Measurements from ENCODE around the gene LTBP4. TPM values are rescaled to one million over a fixed set of nuclear protein-coding genes. Genes with fewer than 3 reads are reported as not detected.

The LTBP4 gene
- total and polyA plus RNA-seq, 2 of the 13 experiments (the other 11 are each of a cell fraction or from before 2014, with no cell fraction given), result 0.86 to 2.3 TPM

GRCh38 chr19:40603389-40604170 is 2.4 kb downstream of the LTBP4 start (continued):
- TF ChIP-seq EEA1 (CRISPR knock-in tag; IDR thresholded peaks at IDR 0.05; ENCODE audit: borderline replicate concordance), result no peak
- no peak for TF ChIP-seq CREB1 (IDR thresholded peaks at IDR 0.05)
- peak; percentile 79 for TF ChIP-seq CREB1 (CRISPR knock-in tag; IDR thresholded peaks at IDR 0.05)
- TF ChIP-seq ZIK1 (CRISPR knock-in tag; IDR thresholded peaks at IDR 0.05; ENCODE audit: borderline replicate concordance, low read depth), result 0 out of 2 replicates have a peak, but pooled peaks have one; percentile 39
- no peak for TF ChIP-seq MZF1 (CRISPR knock-in tag; IDR thresholded peaks at IDR 0.05; ENCODE audit: borderline replicate concordance)
- no peak for TF ChIP-seq DMTF1 (CRISPR knock-in tag; IDR thresholded peaks at IDR 0.05)
- no peak for TF ChIP-seq HCFC1 (IDR thresholded peaks at IDR 0.05; ENCODE audit: low read depth, low read length)
- TF ChIP-seq ZC3H13 (CRISPR knock-in tag; IDR thresholded peaks at IDR 0.05), result no peak; the same call in 1 of the 2 replicates
- no peak for TF ChIP-seq ATRX (CRISPR knock-in tag; IDR thresholded peaks at IDR 0.05; ENCODE audit: borderline replicate concordance)
- TF ChIP-seq BCL6 (CRISPR knock-in tag; IDR thresholded peaks at IDR 0.05), result peak; percentile 94
- peak; percentile 74; the same call in 1 of the 2 replicates for TF ChIP-seq SMAD1 (CRISPR knock-in tag; IDR thresholded peaks at IDR 0.05; ENCODE audit: borderline replicate concordance, low read depth)
- TF ChIP-seq, protein P1, sequence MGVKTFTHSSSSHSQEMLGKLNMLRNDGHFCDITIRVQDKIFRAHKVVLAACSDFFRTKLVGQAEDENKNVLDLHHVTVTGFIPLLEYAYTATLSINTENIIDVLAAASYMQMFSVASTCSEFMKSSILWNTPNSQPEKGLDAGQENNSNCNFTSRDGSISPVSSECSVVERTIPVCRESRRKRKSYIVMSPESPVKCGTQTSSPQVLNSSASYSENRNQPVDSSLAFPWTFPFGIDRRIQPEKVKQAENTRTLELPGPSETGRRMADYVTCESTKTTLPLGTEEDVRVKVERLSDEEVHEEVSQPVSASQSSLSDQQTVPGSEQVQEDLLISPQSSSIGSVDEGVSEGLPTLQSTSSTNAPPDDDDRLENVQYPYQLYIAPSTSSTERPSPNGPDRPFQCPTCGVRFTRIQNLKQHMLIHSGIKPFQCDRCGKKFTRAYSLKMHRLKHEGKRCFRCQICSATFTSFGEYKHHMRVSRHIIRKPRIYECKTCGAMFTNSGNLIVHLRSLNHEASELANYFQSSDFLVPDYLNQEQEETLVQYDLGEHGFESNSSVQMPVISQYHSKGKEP (CRISPR knock-in tag; IDR thresholded peaks at IDR 0.05), result no peak
- TF ChIP-seq PRPF4 (IDR thresholded peaks at IDR 0.05; ENCODE audit: low read depth, low read length, poor library complexity, severe bottlenecking), result no peak
- peak; percentile 52; the same call in 1 of the 2 replicates for TF ChIP-seq ATF3 (CRISPR knock-in tag; IDR thresholded peaks at IDR 0.05)
- TF ChIP-seq MLXIP (CRISPR knock-in tag; IDR thresholded peaks at IDR 0.05; ENCODE audit: borderline replicate concordance), result no peak
- no peak for TF ChIP-seq ZFP37 (CRISPR knock-in tag; IDR thresholded peaks at IDR 0.05; ENCODE audit: borderline replicate concordance)
- TF ChIP-seq ETV5 (CRISPR knock-in tag; IDR thresholded peaks at IDR 0.05; ENCODE audit: borderline replicate concordance), result peak; percentile 62
- TF ChIP-seq MATR3 (CRISPR knock-in tag; IDR thresholded peaks at IDR 0.05), result no peak
- peak; percentile 63; the same call in 1 of the 2 replicates for TF ChIP-seq MIXL1 (CRISPR knock-in tag; IDR thresholded peaks at IDR 0.05)
- TF ChIP-seq ZNF790 (CRISPR knock-in tag; IDR thresholded peaks at IDR 0.05; ENCODE audit: borderline replicate concordance), result no peak
- peak; percentile 70 for TF ChIP-seq FOSL2 (CRISPR knock-in tag; IDR thresholded peaks at IDR 0.05)
- peak; percentile 54; the same call in 1 of the 2 replicates for TF ChIP-seq GFI1 (CRISPR knock-in tag; IDR thresholded peaks at IDR 0.05; ENCODE audit: borderline replicate concordance)
- TF ChIP-seq MIER3 (CRISPR knock-in tag; IDR thresholded peaks at IDR 0.05; ENCODE audit: borderline replicate concordance), result no peak; the same call in 1 of the 2 replicates

Measured in HepG2 (cell line).